Memory B cell (primary cell): ENCODE data around the gene RGPD4.
"Not testable (repeated sequence)": the region's sequence is repeated elsewhere in the genome, so short reads cannot be mapped to it uniquely, and the experiment has no call there.

Source experiments
- ATAC-seq: fragments of 150-1000 bp; cut with Tn5 transposase; 2 replicates; pipeline ENCODE4 v1.10.0; 2021; ENCODE audit warnings: low read depth, mild to moderate bottlenecking, moderate library complexity
- DNase-seq, 2 donors: peaks; one replicate each; pipeline ENCODE4 v3.0.0; 2022; ENCODE audit warnings: low spot score in 2 of 2
- H3K27ac Mint-ChIP-seq: one replicate; pipeline ENCODE4 v1.8.0; 2022; ENCODE audit warnings: mild to moderate bottlenecking, moderate library complexity, mixed read lengths
- H3K27me3 Mint-ChIP-seq: one replicate; pipeline ENCODE4 v1.8.0; 2022; ENCODE audit warnings: mixed read lengths
- H3K36me3 Mint-ChIP-seq: one replicate; pipeline ENCODE4 v1.8.0; 2022; ENCODE audit warnings: mild to moderate bottlenecking, mixed read lengths
- H3K4me1 Mint-ChIP-seq: one replicate; pipeline ENCODE4 v1.8.0; 2022; ENCODE audit warnings: mixed read lengths
- H3K4me3 Mint-ChIP-seq: one replicate; pipeline ENCODE4 v1.8.0; 2022; ENCODE audit warnings: mild to moderate bottlenecking, moderate library complexity, mixed read lengths
- H3K9me3 Mint-ChIP-seq: one replicate; pipeline ENCODE4 v1.8.0; 2022; ENCODE audit warnings: mixed read lengths

The RGPD4 gene

GRCh38 chr2:107824451-107825205, 2.1 kb upstream of the RGPD4 start:
- H3K27ac Mint-ChIP-seq: no peak overlapping the region
- H3K36me3 Mint-ChIP-seq: no peaks in the 10 kb centered on the region
- no peak overlapping the region for H3K4me3 Mint-ChIP-seq
- H3K27me3 Mint-ChIP-seq: no peaks in the 10 kb centered on the region
- DNase-seq: no peak
- H3K4me1 Mint-ChIP-seq: no peaks in the 10 kb centered on the region
- no peak for ATAC-seq
- no peaks in the 10 kb centered on the region for H3K9me3 Mint-ChIP-seq

- Mint-ChIP-seq H3K27ac (no peak overlapping the region), H3K4me3 (no peak overlapping the region), H3K36me3 (no peaks in the 10 kb centered on the region), H3K27me3 (no peaks in the 10 kb centered on the region), H3K4me1 (no peaks in the 10 kb centered on the region), H3K9me3 (no peaks in the 10 kb centered on the region)
- no peak for DNase-seq
- ATAC-seq: no peak
These were observed 1.5 kb upstream of the RGPD4 start for GRCh38 chr2:107825206-107825563.

GRCh38 chr2:107829514-107829913, 2.8 kb downstream of the RGPD4 start:
- DNase-seq, H3K4me1 Mint-ChIP-seq, H3K27ac Mint-ChIP-seq, H3K36me3 Mint-ChIP-seq, H3K27me3 Mint-ChIP-seq, H3K4me3 Mint-ChIP-seq, ATAC-seq, H3K9me3 Mint-ChIP-seq: not testable (repeated sequence)

GRCh38 chr2:107833152-107833551, 6.5 kb downstream of the RGPD4 start:
- H3K27ac Mint-ChIP-seq, H3K4me3 Mint-ChIP-seq, H3K36me3 Mint-ChIP-seq, H3K27me3 Mint-ChIP-seq, ATAC-seq, H3K9me3 Mint-ChIP-seq, H3K4me1 Mint-ChIP-seq, DNase-seq: not testable (repeated sequence)

- H3K36me3 Mint-ChIP-seq, H3K27me3 Mint-ChIP-seq, H3K4me3 Mint-ChIP-seq, H3K27ac Mint-ChIP-seq, DNase-seq, H3K9me3 Mint-ChIP-seq, H3K4me1 Mint-ChIP-seq, ATAC-seq: not testable (repeated sequence)
These were observed 6.9 kb downstream of the RGPD4 start for GRCh38 chr2:107833618-107834017.

- not testable (repeated sequence) for H3K27ac Mint-ChIP-seq, H3K9me3 Mint-ChIP-seq, H3K36me3 Mint-ChIP-seq, DNase-seq, H3K4me3 Mint-ChIP-seq, ATAC-seq, H3K27me3 Mint-ChIP-seq, H3K4me1 Mint-ChIP-seq
These were observed 89.4 kb downstream of the RGPD4 start for GRCh38 chr2:107916121-107916520.

- H3K9me3 Mint-ChIP-seq, H3K4me1 Mint-ChIP-seq, H3K27me3 Mint-ChIP-seq, DNase-seq, ATAC-seq, H3K36me3 Mint-ChIP-seq, H3K27ac Mint-ChIP-seq, H3K4me3 Mint-ChIP-seq: not testable (repeated sequence)
These were observed 90.1 kb downstream of the RGPD4 start for GRCh38 chr2:107916696-107917370.

GRCh38 chr2:107927034-107927534, 100.4 kb downstream of the RGPD4 start:
- H3K9me3 Mint-ChIP-seq: no peaks in the 10 kb centered on the region
- no peak for ATAC-seq
- H3K36me3 Mint-ChIP-seq: no peaks in the 10 kb centered on the region
- H3K4me3 Mint-ChIP-seq: no peak overlapping the region
- H3K4me1 Mint-ChIP-seq: no peaks in the 10 kb centered on the region
- H3K27ac Mint-ChIP-seq: no peak overlapping the region
- no peak for DNase-seq
- no peaks in the 10 kb centered on the region for H3K27me3 Mint-ChIP-seq

GRCh38 chr2:107931412-107931811, 104.7 kb downstream of the RGPD4 start:
- Mint-ChIP-seq H3K4me1 (no peaks in the 10 kb centered on the region), H3K27me3 (no peaks in the 10 kb centered on the region), H3K27ac (no peak overlapping the region), H3K4me3 (no peak overlapping the region), H3K36me3 (no peaks in the 10 kb centered on the region), H3K9me3 (no peaks in the 10 kb centered on the region)
- ATAC-seq (no peak), DNase-seq (no peak)

- no peaks in the 10 kb centered on the region for H3K36me3 Mint-ChIP-seq
- H3K9me3 Mint-ChIP-seq: no peaks in the 10 kb centered on the region
- H3K27ac Mint-ChIP-seq: no peak overlapping the region
- DNase-seq (no peak), ATAC-seq (no peak)
- H3K27me3 Mint-ChIP-seq: no peaks in the 10 kb centered on the region
- no peak overlapping the region for H3K4me3 Mint-ChIP-seq
- no peaks in the 10 kb centered on the region for H3K4me1 Mint-ChIP-seq
These were observed 105.8 kb downstream of the RGPD4 start for GRCh38 chr2:107932488-107932887.

- DNase-seq (no peak), ATAC-seq (no peak)
- Mint-ChIP-seq H3K36me3 (no peaks in the 10 kb centered on the region), H3K27me3 (no peaks in the 10 kb centered on the region), H3K4me1 (no peaks in the 10 kb centered on the region), H3K9me3 (no peaks in the 10 kb centered on the region), H3K27ac (no peak overlapping the region), H3K4me3 (no peak overlapping the region)
These were observed 106.3 kb downstream of the RGPD4 start for GRCh38 chr2:107932979-107933378.

GRCh38 chr2:107936433-107937359, 110.0 kb downstream of the RGPD4 start:
- DNase-seq (no peak), ATAC-seq (no peak)
- no peaks in the 10 kb centered on the region for H3K4me1 Mint-ChIP-seq
- no peaks in the 10 kb centered on the region for H3K36me3 Mint-ChIP-seq
- H3K27me3 Mint-ChIP-seq: no peaks in the 10 kb centered on the region
- no peak overlapping the region for H3K27ac Mint-ChIP-seq
- H3K9me3 Mint-ChIP-seq: no peaks in the 10 kb centered on the region
- no peak overlapping the region for H3K4me3 Mint-ChIP-seq
